ENCODE measurements around the gene LMBRD1. TPM values are rescaled to one million over a fixed set of nuclear protein-coding genes. Genes with fewer than 3 reads are reported as not detected.
A peak's percentile ranks its signal among the peaks of the same experiment; 100 is the strongest.
"Not testable (repeated sequence)": the region's sequence is repeated elsewhere in the genome, so short reads cannot be mapped to it uniquely, and the experiment has no call there.

The LMBRD1 gene
- total RNA-seq, 6 donors from 2014 or later: 24.5 to 104 (median 55.9) TPM

DNA sequence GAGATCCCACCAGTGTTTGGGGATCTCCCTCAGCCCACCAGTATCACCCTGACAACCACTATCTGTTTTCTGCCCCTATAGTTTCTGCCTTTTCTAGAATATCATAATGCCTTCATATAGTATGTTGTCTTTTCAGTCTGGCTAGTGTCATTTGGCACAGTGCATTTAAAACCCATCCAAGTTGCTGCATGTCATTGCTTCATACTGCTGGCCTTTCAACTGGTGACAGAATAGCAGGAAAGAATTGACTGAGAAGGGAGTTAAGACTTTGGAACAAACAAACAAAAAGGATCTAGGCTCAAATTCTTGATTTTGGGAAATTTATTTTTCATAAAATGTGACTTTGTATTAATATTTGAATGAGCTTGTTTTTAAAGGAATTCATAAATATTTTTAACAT, 4.5 kb downstream of the LMBRD1 start:
- Histone ChIP-seq H3K4me3 (no peak overlapping the region), H3K9me3 (no peaks in the 10 kb centered on the region), H3K27ac (peak overlapping the region in 2 of 4 donors; percentile 28 to 35), H3K4me1 (peaks cover 8 to 24% (median 12%) of the 10 kb centered on the region in 4 donors), H3K36me3 (peaks cover 0 to 17% (median 3%) of the 10 kb centered on the region in 4 donors), H3K27me3 (no peaks in the 10 kb centered on the region)
- TF ChIP-seq EP300 (IDR thresholded peaks at IDR 0.05): no peak
- no peak for TF ChIP-seq CTCF (IDR thresholded peaks at IDR 0.05)
- TF ChIP-seq POLR2AphosphoS5 (IDR thresholded peaks at IDR 0.05): no peak
- TF ChIP-seq POLR2A (IDR thresholded peaks at IDR 0.05): no peak
- no peak for DNase-seq
- no peak for ATAC-seq (ENCODE audit: low FRiP score in 2 of 2)

DNA sequence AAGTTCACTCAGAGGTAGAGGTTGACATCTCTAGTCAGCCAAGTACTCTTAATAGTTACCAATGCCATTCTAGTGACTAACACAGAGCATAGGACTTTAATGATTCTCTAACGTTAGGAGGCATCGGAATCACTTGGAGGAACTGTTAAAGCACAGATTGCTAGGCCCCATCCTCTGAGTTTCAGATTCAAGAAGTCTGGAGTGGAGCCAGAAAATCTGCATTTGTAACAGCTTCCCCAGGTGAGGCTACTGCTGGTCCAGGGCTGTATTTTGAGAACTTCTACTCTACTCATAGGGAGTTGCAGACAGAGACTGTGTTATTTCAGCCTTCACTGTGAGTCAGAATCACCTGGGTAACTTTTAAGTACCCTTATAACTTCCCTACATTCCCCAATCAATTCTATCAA, 5.7 kb downstream of the LMBRD1 start:
- ATAC-seq (ENCODE audit: low FRiP score in 2 of 2): peak in 1 of 2 donors; percentile 24
- H3K4me1 ChIP-seq: peaks cover 5 to 24% (median 11%) of the 10 kb centered on the region in 4 donors
- DNase-seq: no peak
- 62 to 66% methylated on average over 2 of the region's 2 CpGs for WGBS, 2 donors
- H3K9me3 ChIP-seq: no peaks in the 10 kb centered on the region
- H3K36me3 ChIP-seq: peaks cover 0 to 17% (median 3%) of the 10 kb centered on the region in 4 donors
- H3K4me3 ChIP-seq: no peak overlapping the region
- peak overlapping the region in 2 of 4 donors; percentile 19 to 35 for H3K27ac ChIP-seq
- no peak for TF ChIP-seq POLR2A (IDR thresholded peaks at IDR 0.05)
- no peak for TF ChIP-seq EP300 (IDR thresholded peaks at IDR 0.05)
- no peak for TF ChIP-seq CTCF (IDR thresholded peaks at IDR 0.05)
- TF ChIP-seq POLR2AphosphoS5 (IDR thresholded peaks at IDR 0.05): no peak
- H3K27me3 ChIP-seq: no peaks in the 10 kb centered on the region

DNA sequence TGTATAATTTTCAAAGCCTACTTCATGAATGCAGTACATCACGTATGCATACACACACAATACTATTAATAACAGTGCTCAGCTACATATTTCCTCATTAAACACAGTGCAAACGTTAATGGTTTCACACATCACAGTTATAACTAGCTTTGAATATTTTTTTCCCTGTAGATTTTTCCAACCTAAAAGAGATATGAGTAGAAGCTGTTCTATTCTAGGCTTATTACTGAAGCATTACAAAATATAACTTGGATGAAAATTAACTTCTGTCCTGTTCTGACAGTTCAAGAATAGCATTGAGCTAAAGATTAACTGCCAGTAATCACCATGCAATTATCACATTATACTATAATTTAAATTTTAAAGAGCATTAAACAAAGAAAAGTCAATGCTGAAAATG, 6.2 kb downstream of the LMBRD1 start:
- no peaks in the 10 kb centered on the region for H3K27me3 ChIP-seq
- peaks cover 0 to 17% (median 3%) of the 10 kb centered on the region in 4 donors for H3K36me3 ChIP-seq
- DNase-seq: no peak
- H3K27ac ChIP-seq: peak overlapping the region in 2 of 4 donors; percentile 19 to 35
- H3K4me3 ChIP-seq: no peak overlapping the region
- H3K4me1 ChIP-seq: peaks cover 2 to 22% (median 10%) of the 10 kb centered on the region in 4 donors
- 66 to 75% methylated on average over 2 of the region's 2 CpGs for WGBS, 2 donors
- no peak for TF ChIP-seq POLR2AphosphoS5 (IDR thresholded peaks at IDR 0.05)
- TF ChIP-seq CTCF (IDR thresholded peaks at IDR 0.05): no peak
- TF ChIP-seq EP300 (IDR thresholded peaks at IDR 0.05): no peak
- no peak for TF ChIP-seq POLR2A (IDR thresholded peaks at IDR 0.05)
- H3K9me3 ChIP-seq: no peaks in the 10 kb centered on the region
- no peak for ATAC-seq (ENCODE audit: low FRiP score in 2 of 2)

- Histone ChIP-seq H3K9me3 (no peaks in the 10 kb centered on the region), H3K36me3 (peaks cover 0 to 17% (median 3%) of the 10 kb centered on the region in 4 donors), H3K4me1 (peaks cover 0 to 12% (median 5%) of the 10 kb centered on the region in 4 donors), H3K4me3 (no peak overlapping the region), H3K27me3 (no peaks in the 10 kb centered on the region), H3K27ac (no peak overlapping the region)
- TF ChIP-seq CTCF (IDR thresholded peaks at IDR 0.05) (no peak), POLR2AphosphoS5 (IDR thresholded peaks at IDR 0.05) (no peak)
- DNase-seq: no peak
- WGBS, 2 donors: 69 to 86% methylated on average over 1 of the region's 1 CpG
- no peak for ATAC-seq (ENCODE audit: low FRiP score in 2 of 2)
These were observed 7.2 kb downstream of the LMBRD1 start for GRCh38 chr6:69789578-69789977.

DNA sequence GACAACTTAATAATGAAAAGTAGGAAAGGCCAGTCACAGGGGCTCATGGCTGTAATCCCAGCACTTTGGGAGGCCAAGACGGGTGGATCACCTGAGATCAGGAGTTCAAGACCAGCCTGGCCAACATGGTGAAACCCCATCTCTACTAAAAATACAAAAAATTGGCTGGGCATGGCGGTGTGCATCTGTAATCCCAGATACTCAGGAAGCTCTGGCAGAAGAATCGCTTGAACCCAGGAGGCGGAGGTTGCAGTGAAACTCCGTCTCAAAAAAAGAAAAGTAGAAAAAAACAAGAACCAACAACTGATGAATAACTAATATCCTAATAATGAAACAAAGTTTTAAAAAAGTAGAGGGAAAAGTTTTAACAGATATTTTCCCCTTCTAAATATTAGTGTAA, 9.4 kb downstream of the LMBRD1 start:
- not testable (repeated sequence) for H3K4me3 ChIP-seq; H3K27ac ChIP-seq; DNase-seq; ATAC-seq (ENCODE audit: low FRiP score in 2 of 2); H3K27me3 ChIP-seq; H3K9me3 ChIP-seq
- Histone ChIP-seq H3K36me3 (peaks cover 0 to 17% (median 3%) of the 10 kb centered on the region in 4 donors), H3K4me1 (peaks cover 0 to 12% (median 5%) of the 10 kb centered on the region in 4 donors)
- 89% methylated on average over 5 of the region's 5 CpGs for WGBS, 2 donors
